DND-41 (cell line): Measurements from ENCODE around the gene ELMO3.

Source experiments
- CTCF ChIP-seq: IDR thresholded peaks from 2 replicates; pipeline ENCODE4 v1.5.1; 2012; ENCODE audit warnings: borderline replicate concordance, low read length, moderate library complexity, mild to moderate bottlenecking; ENCODE audit not compliant: poor library complexity, severe bottlenecking; ENCODE audit errors: extremely low read depth
- EZH2 ChIP-seq: IDR thresholded peaks from 3 replicates; pipeline ENCODE4 v1.6.1; 2012; ENCODE audit warnings: borderline replicate concordance, low read depth, mild to moderate bottlenecking, moderate library complexity, low read length, inconsistent platforms; ENCODE audit not compliant: severe bottlenecking

GRCh38 chr16:67240506-67240905 lies 41.6 kb downstream of the ELMO3 start:
- TF ChIP-seq CTCF (no peak), EZH2 (no peak)
